PFSK-1 (cell line): ENCODE data around the gene MYNN.

Experiments
- POLR2AphosphoS5 ChIP-seq: IDR thresholded peaks from 2 replicates; pipeline ENCODE4 v1.6.1; 2012; ENCODE audit warnings: low read depth, mild to moderate bottlenecking, control low read depth, low read length, moderate library complexity
- SIN3A ChIP-seq: IDR thresholded peaks from 2 replicates; pipeline ENCODE4 v1.6.1; 2012; ENCODE audit warnings: mild to moderate bottlenecking, low read length, moderate library complexity, borderline replicate concordance; ENCODE audit not compliant: insufficient read depth
- TAF1 ChIP-seq: IDR thresholded peaks from 2 replicates; pipeline ENCODE4 v1.6.1; 2012; ENCODE audit warnings: low read length, control low read depth, borderline replicate concordance; ENCODE audit not compliant: insufficient read depth
- TF ChIP-seq, protein P1 (sequence below), 2 experiments: IDR thresholded peaks; 2 replicates each; pipeline versions ENCODE4 v1.6.1 to v1.8.0; 2011 to 2012; ENCODE audit warnings: low read depth in 2 of 2, low read length in 2 of 2, control low read depth in 1 of 2, inconsistent platforms in 1 of 2, mild to moderate bottlenecking in 1 of 2, moderate library complexity in 1 of 2; ENCODE audit not compliant: insufficient read depth in 1 of 2

DNA sequence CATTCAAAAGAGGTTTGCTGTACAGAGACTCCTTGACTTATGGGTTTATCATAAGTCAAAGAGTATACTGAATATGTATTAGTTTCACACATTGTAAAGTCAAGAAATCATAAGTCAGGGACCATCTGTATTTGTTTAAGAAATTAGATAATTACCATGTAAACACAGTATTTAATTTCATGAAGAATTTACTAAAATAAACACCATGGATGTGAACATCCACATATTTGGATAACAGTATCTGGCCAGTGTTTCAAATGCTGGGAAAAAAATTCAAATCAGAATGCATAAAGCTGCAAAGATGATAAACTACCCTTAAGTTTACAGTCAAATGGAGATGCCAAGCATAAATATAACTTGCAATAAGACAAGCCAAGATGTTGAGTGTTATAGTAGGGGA lies 17.0 kb downstream of the MYNN start:
- TF ChIP-seq SIN3A (no peak), POLR2AphosphoS5 (no peak), TAF1 (no peak)
- TF ChIP-seq, protein P1, sequence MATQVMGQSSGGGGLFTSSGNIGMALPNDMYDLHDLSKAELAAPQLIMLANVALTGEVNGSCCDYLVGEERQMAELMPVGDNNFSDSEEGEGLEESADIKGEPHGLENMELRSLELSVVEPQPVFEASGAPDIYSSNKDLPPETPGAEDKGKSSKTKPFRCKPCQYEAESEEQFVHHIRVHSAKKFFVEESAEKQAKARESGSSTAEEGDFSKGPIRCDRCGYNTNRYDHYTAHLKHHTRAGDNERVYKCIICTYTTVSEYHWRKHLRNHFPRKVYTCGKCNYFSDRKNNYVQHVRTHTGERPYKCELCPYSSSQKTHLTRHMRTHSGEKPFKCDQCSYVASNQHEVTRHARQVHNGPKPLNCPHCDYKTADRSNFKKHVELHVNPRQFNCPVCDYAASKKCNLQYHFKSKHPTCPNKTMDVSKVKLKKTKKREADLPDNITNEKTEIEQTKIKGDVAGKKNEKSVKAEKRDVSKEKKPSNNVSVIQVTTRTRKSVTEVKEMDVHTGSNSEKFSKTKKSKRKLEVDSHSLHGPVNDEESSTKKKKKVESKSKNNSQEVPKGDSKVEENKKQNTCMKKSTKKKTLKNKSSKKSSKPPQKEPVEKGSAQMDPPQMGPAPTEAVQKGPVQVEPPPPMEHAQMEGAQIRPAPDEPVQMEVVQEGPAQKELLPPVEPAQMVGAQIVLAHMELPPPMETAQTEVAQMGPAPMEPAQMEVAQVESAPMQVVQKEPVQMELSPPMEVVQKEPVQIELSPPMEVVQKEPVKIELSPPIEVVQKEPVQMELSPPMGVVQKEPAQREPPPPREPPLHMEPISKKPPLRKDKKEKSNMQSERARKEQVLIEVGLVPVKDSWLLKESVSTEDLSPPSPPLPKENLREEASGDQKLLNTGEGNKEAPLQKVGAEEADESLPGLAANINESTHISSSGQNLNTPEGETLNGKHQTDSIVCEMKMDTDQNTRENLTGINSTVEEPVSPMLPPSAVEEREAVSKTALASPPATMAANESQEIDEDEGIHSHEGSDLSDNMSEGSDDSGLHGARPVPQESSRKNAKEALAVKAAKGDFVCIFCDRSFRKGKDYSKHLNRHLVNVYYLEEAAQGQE (IDR thresholded peaks at IDR 0.05; ENCODE audit: insufficient read depth in 1 of 2, low read depth in 2 of 2, low read length in 2 of 2): no peak
